ENCODE data around the gene ZDHHC3. TPM values are rescaled to one million over a fixed set of nuclear protein-coding genes. Genes with fewer than 3 reads are reported as not detected.

Gene ZDHHC3
- total and polyA plus RNA-seq, 8 donors: 11.4 to 28.3 (median 18.7) TPM

DNA sequence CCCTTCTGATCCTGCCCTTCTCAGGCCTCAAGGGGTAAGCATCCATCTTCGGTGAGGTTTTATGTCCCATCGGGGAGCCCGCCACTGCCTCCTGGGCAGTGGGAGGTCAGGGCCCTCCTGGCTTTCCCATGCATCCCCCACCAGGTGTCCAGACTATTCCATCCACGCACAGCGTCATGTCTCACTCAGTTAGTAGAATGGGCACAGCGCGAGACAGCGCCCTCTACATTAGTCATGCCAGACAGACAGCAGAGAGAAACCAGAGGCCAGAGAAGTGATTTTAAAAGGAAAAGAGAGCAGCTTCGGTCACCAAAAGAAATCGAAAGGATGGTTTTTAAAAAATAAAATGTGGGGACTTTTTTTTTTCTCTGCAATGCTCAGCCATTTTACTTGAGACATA lies 49.8 kb downstream of the ZDHHC3 start:
- Histone ChIP-seq H3K9me3 (no peaks in the 10 kb centered on the region), H3K27me3 (no peaks in the 10 kb centered on the region), H3K27ac (no peak overlapping the region), H3K4me3 (no peak overlapping the region), H3K36me3 (peaks cover 0 to 22% (median 0%) of the 10 kb centered on the region in 3 donors), H3K4me1 (no peaks in the 10 kb centered on the region)
- WGBS, 2 donors: 88 to 93% methylated on average over 10 of the region's 10 CpGs
- ATAC-seq: no peak
- intact Hi-C loops (cut with DNase I): no loop called here
- DNase-seq: no peak
- TF ChIP-seq CTCF (IDR thresholded peaks at IDR 0.05): no peak
- no peak for FAIRE-seq

DNA sequence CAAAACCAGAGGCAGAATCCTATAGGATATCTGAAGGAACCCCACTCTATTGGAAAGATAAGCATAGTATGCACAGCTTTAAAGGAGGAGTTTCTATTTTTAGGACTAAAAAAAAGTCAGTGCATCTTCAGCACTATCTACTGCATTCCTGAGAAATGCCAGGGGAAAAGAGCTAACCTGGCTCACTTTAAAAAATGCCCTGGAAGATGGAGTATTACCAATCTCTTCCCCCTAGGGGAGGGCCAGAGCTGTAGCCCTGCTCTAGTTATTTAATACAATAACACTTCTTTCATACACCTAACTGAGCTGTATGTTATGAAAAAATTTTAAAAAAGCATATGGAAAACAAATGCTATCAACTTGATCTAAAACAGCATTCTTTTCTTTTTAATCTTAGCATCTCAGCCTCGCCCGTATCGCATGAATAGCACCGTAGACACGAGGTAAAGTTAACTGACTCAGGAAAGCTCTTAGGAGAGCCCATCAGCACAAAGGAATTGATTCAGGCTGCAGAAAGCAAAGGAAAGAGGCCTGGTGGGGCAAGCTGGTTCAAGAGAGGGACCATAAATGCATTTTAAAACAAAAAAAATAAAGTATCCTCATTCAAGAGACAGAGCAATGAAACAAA lies 51.4 kb downstream of the ZDHHC3 start:
- 87 to 93% methylated on average over 5 of the region's 5 CpGs for WGBS, 2 donors
- H3K9me3 ChIP-seq: no peaks in the 10 kb centered on the region

GRCh38 chr3:44923632-44924456 lies 52.1 kb downstream of the ZDHHC3 start:
- no peaks in the 10 kb centered on the region for H3K4me1 ChIP-seq
- WGBS, 2 donors: 86 to 95% methylated on average over 3 of the region's 3 CpGs
- H3K36me3 ChIP-seq: peaks cover 0 to 14% (median 0%) of the 10 kb centered on the region in 3 donors
- intact Hi-C loops (cut with DNase I): no loop called here
- H3K4me3 ChIP-seq: no peak overlapping the region
- DNase-seq: no peak
- H3K27ac ChIP-seq: no peak overlapping the region
- H3K27me3 ChIP-seq: no peaks in the 10 kb centered on the region
- ATAC-seq: no peak
- no peak for FAIRE-seq
- TF ChIP-seq CTCF (IDR thresholded peaks at IDR 0.05): no peak
- no peaks in the 10 kb centered on the region for H3K9me3 ChIP-seq

More for the DNA sequence above, 51.4 kb downstream of the ZDHHC3 start:
- Histone ChIP-seq H3K4me1 (no peaks in the 10 kb centered on the region), H3K4me3 (no peak overlapping the region), H3K27ac (no peak overlapping the region), H3K27me3 (no peaks in the 10 kb centered on the region), H3K36me3 (peaks cover 0 to 16% (median 0%) of the 10 kb centered on the region in 3 donors)
- ATAC-seq (no peak), DNase-seq (no peak), FAIRE-seq (no peak)
- intact Hi-C loops (cut with DNase I): no loop called here
- no peak for TF ChIP-seq CTCF (IDR thresholded peaks at IDR 0.05)

GRCh38 chr3:44920081-44920480 lies 55.9 kb downstream of the ZDHHC3 start:
- Histone ChIP-seq H3K9me3 (no peaks in the 10 kb centered on the region), H3K4me3 (no peak overlapping the region), H3K27me3 (no peaks in the 10 kb centered on the region), H3K4me1 (no peaks in the 10 kb centered on the region), H3K27ac (no peak overlapping the region), H3K36me3 (peaks cover 0 to 5% (median 0%) of the 10 kb centered on the region in 3 donors)
- no peak for FAIRE-seq
- TF ChIP-seq CTCF (IDR thresholded peaks at IDR 0.05): no peak
- 88 to 91% methylated on average over 3 of the region's 3 CpGs for WGBS, 2 donors
- peak in 1 of 6 donors; percentile 45 for DNase-seq
- intact Hi-C loops (cut with DNase I): no loop called here
- ATAC-seq: no peak
